Neural cell (in vitro differentiated cells): ENCODE results near the gene DALRD3.

Experiments
- CTCF ChIP-seq: fragments of 450-650 bp; IDR thresholded peaks from 2 replicates; pipeline ENCODE4 v1.5.1; 2014; ENCODE audit warnings: antibody characterized with exemption, mild to moderate bottlenecking, moderate library complexity; ENCODE audit not compliant: poor library complexity, severe bottlenecking
- EZH2 ChIP-seq: fragments of 200-600, 300-800 bp; shearing (Covaris generic), sonication (generic); IDR thresholded peaks from 2 replicates; pipeline ENCODE4 v1.6.1; 2014; ENCODE audit warnings: antibody characterized with exemption, low read length, borderline replicate concordance, mild to moderate bottlenecking; ENCODE audit not compliant: insufficient read depth, poor library complexity, severe bottlenecking
- MXI1 ChIP-seq: fragments of 450-650 bp; conservative IDR thresholded peaks from 2 replicates; pipeline ENCODE4 v1.6.1; 2014; ENCODE audit warnings: antibody characterized with exemption, mild to moderate bottlenecking; ENCODE audit not compliant: poor library complexity, severe bottlenecking
- TAF1 ChIP-seq: IDR thresholded peaks from 2 replicates; pipeline ENCODE4 v1.6.1; 2012; ENCODE audit warnings: low read depth

- TF ChIP-seq EZH2 (no peak), TAF1 (no peak), MXI1 (peak; percentile 59), CTCF (peak; percentile 99)
These were observed 3.7 kb upstream of the DALRD3 start, which contains the start of gene NDUFAF3 for GRCh38 chr3:49021813-49022687.
